AG04450 (cell line): ENCODE results near the gene C3orf22. TPM values are rescaled to one million over a fixed set of nuclear protein-coding genes. Genes with fewer than 3 reads are reported as not detected.

Experiments
- CTCF ChIA-PET: fragments of 300-600, 350-600 bp; formaldehyde crosslinking; extraction: SDS; loops from one replicate; lab custom pipeline; 2022; ENCODE audit warnings: antibody characterized with exemption, inconsistent platforms; lab: Charles Lee
- POLR2A ChIA-PET: fragments of 350-600 bp; formaldehyde crosslinking; extraction: SDS; loops from one replicate; lab custom pipeline; 2021; ENCODE audit warnings: antibody characterized with exemption, inconsistent platforms; lab: Yijun Ruan, JAX
- DNase-seq: peaks from one replicate; pipeline ENCODE4 v3.0.0-alpha.2; 2011; ENCODE audit warnings: low read depth, low spot score
- H3K27ac ChIP-seq: one replicate; pipeline ENCODE4 v1.5.1; 2012; ENCODE audit warnings: low read depth, low read length, control low read depth
- H3K27me3 ChIP-seq: one replicate; pipeline ENCODE4 v1.6.0; 2012; ENCODE audit warnings: low read length; ENCODE audit not compliant: control insufficient read depth, insufficient read depth
- H3K4me3 ChIP-seq: 2 replicates; pipeline ENCODE4 v1.5.1; 2011; ENCODE audit warnings: mild to moderate bottlenecking, low read depth, low read length, control low read depth
- H3K9me3 ChIP-seq: 2 replicates; pipeline ENCODE4 v1.5.1; 2012; ENCODE audit warnings: low read length; ENCODE audit not compliant: control insufficient read depth, insufficient read depth
- polyA plus RNA-seq: library from polyadenylated mRNA; depleted of rRNA; stranded (reverse); fragments of >200 nt; gene quantifications from 2 replicates; pipeline ENCODE4 v1.2.3, GENCODE V29; 2011
- TF ChIP-seq, protein P1 (sequence below): IDR thresholded peaks from 2 replicates; pipeline ENCODE4 v1.5.1; 2011; ENCODE audit warnings: low read depth, low read length, control low read depth, inconsistent platforms

The C3orf22 gene
- polyA plus RNA-seq, 1 experiment, result not detected

- TF ChIP-seq, protein P1, sequence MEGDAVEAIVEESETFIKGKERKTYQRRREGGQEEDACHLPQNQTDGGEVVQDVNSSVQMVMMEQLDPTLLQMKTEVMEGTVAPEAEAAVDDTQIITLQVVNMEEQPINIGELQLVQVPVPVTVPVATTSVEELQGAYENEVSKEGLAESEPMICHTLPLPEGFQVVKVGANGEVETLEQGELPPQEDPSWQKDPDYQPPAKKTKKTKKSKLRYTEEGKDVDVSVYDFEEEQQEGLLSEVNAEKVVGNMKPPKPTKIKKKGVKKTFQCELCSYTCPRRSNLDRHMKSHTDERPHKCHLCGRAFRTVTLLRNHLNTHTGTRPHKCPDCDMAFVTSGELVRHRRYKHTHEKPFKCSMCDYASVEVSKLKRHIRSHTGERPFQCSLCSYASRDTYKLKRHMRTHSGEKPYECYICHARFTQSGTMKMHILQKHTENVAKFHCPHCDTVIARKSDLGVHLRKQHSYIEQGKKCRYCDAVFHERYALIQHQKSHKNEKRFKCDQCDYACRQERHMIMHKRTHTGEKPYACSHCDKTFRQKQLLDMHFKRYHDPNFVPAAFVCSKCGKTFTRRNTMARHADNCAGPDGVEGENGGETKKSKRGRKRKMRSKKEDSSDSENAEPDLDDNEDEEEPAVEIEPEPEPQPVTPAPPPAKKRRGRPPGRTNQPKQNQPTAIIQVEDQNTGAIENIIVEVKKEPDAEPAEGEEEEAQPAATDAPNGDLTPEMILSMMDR, result 0 out of 2 replicates have a peak, but pooled peaks have one; percentile 2
- Histone ChIP-seq H3K27me3 (peaks cover 29% of the 10 kb centered on the region), H3K4me3 (no peak overlapping the region), H3K27ac (no peak overlapping the region), H3K9me3 (no peaks in the 10 kb centered on the region)
- CTCF ChIA-PET, result no interaction called here
- no peak for DNase-seq
- POLR2A ChIA-PET, result no interaction called here
Observed at GRCh38 chr3:126567696-126568438, 9.1 kb upstream of the C3orf22 start.

DNA sequence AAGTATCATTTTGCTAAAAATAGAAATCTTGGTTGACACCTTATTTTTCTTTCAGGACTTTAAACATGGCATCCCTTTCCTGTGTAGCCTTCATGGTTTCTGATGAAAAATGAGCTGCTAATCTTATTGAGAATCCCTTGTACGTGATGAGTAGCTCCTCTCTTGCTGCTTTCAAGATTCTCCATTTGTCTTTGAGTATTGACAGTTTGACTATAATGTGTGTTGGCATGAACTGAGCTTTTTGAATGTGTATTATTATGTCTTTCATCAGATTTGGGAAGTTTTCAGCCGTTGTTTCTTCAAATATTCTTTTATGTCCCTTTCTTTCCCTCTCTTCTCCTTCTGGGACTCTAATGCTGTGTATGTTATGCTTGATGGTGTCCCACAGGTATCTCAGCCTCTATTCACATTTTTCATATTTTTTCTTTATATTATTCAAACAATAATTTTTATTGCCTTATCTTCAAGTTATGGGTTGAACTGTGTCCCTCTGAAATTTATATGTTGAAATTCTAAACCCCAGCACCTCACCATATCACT lies 4.1 kb upstream of the C3orf22 start:
- ChIA-PET POLR2A (no interaction called here), CTCF (interaction anchor here (0.6 kb wide), 1 partner anchor 43 kb away, joined by 4 read pairs; no protein-coding TSS in a partner anchor)
- Histone ChIP-seq H3K4me3 (no peak overlapping the region), H3K27me3 (peaks cover 34% of the 10 kb centered on the region), H3K9me3 (no peaks in the 10 kb centered on the region; the same call in 1 of the 2 replicates), H3K27ac (no peak overlapping the region)
- DNase-seq, result no peak
- TF ChIP-seq, protein P1, result no peak

DNA sequence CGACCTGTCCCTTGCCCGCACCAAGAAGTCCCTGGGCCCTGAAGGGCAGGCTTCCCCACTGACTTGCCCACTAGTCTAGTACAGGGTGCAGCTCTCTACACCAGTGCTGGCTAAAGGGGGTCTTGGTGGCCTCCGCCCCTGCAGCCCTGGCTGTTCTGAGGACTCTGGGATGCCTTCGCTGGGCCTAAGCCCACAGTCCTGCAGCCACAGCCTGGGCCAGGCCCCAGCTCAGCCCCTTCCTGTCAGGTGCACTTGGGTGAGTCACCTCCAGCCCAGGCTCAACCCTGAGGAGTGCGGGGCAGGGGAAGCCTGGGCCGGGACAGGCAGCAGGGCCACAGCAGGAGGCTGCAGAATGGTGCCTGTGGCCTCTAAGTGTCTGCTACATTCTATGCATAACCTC lies 971 bp downstream of the C3orf22 start:
- CTCF ChIA-PET, result no interaction called here
- H3K27ac ChIP-seq, result no peak overlapping the region
- TF ChIP-seq, protein P1, result no peak
- no peaks in the 10 kb centered on the region; the same call in 1 of the 2 replicates for H3K9me3 ChIP-seq
- peaks cover 23% of the 10 kb centered on the region for H3K27me3 ChIP-seq
- DNase-seq, result no peak
- POLR2A ChIA-PET, result no interaction called here
- H3K4me3 ChIP-seq, result no peak overlapping the region

DNA sequence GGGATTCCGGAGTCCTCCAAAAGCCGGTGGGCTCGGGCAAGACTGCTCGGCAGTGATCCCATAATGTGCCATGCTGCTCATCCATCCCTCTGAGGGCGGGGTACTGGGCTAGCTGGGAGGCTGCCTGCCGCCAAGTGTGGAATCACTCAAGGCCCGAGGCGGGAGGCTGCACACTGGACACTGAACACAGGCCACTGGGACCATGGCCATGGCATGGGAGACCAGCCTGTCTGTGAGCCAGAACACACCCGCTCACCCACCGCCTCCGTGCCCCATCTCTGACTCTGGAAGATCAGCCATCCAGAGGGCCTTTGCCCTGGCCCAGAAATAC lies 1.4 kb downstream of the C3orf22 start:
- CTCF ChIA-PET, result no interaction called here
- no peak overlapping the region for H3K27ac ChIP-seq
- H3K4me3 ChIP-seq, result no peak overlapping the region
- POLR2A ChIA-PET, result no interaction called here
- TF ChIP-seq, protein P1, result no peak
- no peak for DNase-seq
- H3K27me3 ChIP-seq, result peaks cover 20% of the 10 kb centered on the region
- H3K9me3 ChIP-seq, result no peaks in the 10 kb centered on the region; the same call in 1 of the 2 replicates
